Measurements from ENCODE around the gene TPD52L1. TPM values are rescaled to one million over a fixed set of nuclear protein-coding genes. Genes with fewer than 3 reads are reported as not detected.
A peak's percentile ranks its signal among the peaks of the same experiment; 100 is the strongest.

Gene TPD52L1
- total and polyA plus RNA-seq, 2 experiments from 2014 or later: 171 to 182 TPM

DNA sequence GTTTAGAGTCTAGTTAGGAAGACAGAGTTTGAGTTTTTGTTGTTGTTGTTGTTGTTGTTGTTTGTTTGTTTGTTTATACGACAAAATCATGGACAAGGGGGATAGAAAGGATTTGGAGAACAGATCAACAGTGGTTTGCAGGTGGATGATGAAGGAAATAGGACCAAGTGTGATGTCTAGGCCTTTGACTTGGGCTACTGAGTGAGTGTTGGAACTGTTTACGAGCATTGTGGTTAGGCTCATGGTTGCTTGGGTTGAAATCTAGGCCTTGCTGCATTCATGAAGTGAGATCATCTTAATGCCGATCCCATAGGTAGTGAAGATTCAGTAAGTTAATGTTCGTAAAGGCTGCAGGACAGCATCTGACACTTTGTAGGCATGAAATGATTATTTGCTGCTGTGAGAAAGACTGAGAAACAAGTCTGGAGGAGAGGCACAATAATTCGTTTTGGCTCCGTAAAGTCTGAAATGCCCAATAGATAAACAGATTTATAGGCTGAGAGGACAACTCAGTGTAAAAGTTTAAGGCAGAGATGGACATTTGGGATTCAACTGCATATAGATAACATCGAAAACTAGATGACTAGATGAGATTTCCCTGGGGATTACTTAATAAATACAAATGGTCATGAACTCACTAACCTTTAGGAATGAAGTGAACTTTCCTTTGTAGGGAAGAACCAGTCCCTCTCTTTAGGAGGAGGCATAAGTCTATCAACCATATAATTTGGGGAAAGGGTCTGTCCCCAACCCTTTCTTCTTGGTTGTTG lies 78.2 kb downstream of the TPD52L1 start:
- no peaks in the 10 kb centered on the region for H3K27me3 ChIP-seq
- no peak overlapping the region for H3K4me2 ChIP-seq
- H3K36me3 ChIP-seq (replicated peaks; ENCODE audit: insufficient read depth, low read depth): no peaks in the 10 kb centered on the region
- DNase-seq (ENCODE audit: low spot score): no peak
- no peaks in the 10 kb centered on the region for H3K9me2 ChIP-seq (replicated peaks; ENCODE audit: insufficient read depth)
- H3K4me3 ChIP-seq: no peak overlapping the region
- no peak overlapping the region for H2AFZ ChIP-seq
- 76% methylated on average over 7 of the region's 7 CpGs for WGBS (ENCODE audit: low lambda C conversion rate, missing lambda C conversion rate)
- no peaks in the 10 kb centered on the region for H3K9me3 ChIP-seq (ENCODE audit: low read depth)
- H3K79me2 ChIP-seq: no peaks in the 10 kb centered on the region
- H3K4me1 ChIP-seq (ENCODE audit: insufficient read depth): peaks cover 24% of the 10 kb centered on the region
- peak overlapping the region; percentile 49 for H3K27ac ChIP-seq
- no peaks in the 10 kb centered on the region for H4K20me1 ChIP-seq (ENCODE audit: insufficient read depth, poor library complexity, severe bottlenecking)
- no peak for TF ChIP-seq EZH2phosphoT487 (IDR thresholded peaks at IDR 0.05; ENCODE audit: low read depth, severe bottlenecking, unreplicated experiment)
- TF ChIP-seq, protein P1, sequence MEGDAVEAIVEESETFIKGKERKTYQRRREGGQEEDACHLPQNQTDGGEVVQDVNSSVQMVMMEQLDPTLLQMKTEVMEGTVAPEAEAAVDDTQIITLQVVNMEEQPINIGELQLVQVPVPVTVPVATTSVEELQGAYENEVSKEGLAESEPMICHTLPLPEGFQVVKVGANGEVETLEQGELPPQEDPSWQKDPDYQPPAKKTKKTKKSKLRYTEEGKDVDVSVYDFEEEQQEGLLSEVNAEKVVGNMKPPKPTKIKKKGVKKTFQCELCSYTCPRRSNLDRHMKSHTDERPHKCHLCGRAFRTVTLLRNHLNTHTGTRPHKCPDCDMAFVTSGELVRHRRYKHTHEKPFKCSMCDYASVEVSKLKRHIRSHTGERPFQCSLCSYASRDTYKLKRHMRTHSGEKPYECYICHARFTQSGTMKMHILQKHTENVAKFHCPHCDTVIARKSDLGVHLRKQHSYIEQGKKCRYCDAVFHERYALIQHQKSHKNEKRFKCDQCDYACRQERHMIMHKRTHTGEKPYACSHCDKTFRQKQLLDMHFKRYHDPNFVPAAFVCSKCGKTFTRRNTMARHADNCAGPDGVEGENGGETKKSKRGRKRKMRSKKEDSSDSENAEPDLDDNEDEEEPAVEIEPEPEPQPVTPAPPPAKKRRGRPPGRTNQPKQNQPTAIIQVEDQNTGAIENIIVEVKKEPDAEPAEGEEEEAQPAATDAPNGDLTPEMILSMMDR (IDR thresholded peaks at IDR 0.05; ENCODE audit: poor library complexity): no peak
- no peak for TF ChIP-seq EZH2 (IDR thresholded peaks at IDR 0.05; ENCODE audit: borderline replicate concordance)

DNA sequence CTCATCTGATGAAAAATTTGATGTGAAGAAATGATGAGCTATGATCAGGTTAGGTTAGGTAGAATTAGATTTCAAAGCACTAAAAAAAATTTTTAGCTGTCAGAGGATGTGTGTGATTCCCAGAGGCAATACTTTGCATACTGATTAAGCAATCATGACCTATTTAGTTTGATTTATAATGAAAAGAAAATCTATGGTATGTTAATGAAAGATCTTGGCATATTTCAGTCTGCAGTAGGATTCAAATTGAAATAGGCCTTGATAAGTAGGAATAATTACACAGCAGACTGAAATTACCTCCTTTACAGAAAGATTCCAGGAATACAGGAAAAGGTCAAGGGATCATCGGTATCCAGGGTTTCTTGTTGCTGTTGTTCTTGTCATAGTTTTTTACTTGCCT lies 78.9 kb downstream of the TPD52L1 start:
- no peaks in the 10 kb centered on the region for H3K79me2 ChIP-seq

DNA sequence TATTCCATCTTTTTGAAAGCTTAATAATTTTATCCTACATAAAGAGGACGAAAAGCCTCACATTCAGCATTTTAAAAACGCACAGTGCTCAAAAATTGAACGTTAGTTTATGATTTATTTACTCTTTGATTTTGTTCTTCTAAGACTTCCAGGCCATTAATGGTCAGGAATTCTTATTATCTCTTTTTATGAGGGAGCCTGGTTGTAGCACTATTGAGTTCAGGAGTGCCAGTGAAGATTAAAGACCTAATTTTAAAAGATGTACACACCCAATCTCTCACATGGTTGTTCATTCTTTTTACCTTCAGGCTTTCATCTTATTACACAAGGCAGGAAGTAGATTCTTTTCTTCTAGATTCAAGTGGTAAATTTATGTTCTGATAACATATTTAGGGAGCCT lies 79.6 kb downstream of the TPD52L1 start:
- 14% methylated on average over 3 of the region's 3 CpGs for WGBS (ENCODE audit: low lambda C conversion rate, missing lambda C conversion rate)
- peak overlapping the region; percentile 49 for H3K27ac ChIP-seq
- no peak overlapping the region for H3K4me3 ChIP-seq
- no peaks in the 10 kb centered on the region for H3K79me2 ChIP-seq
- H3K4me2 ChIP-seq: peak overlapping the region; percentile 11
- H3K4me1 ChIP-seq (ENCODE audit: insufficient read depth): peaks cover 24% of the 10 kb centered on the region
- DNase-seq (ENCODE audit: low spot score): no peak
- H3K9me3 ChIP-seq (ENCODE audit: low read depth): no peaks in the 10 kb centered on the region
- TF ChIP-seq, protein P1 (IDR thresholded peaks at IDR 0.05; ENCODE audit: poor library complexity): no peak
- TF ChIP-seq EZH2phosphoT487 (IDR thresholded peaks at IDR 0.05; ENCODE audit: low read depth, severe bottlenecking, unreplicated experiment) (no peak), EZH2 (IDR thresholded peaks at IDR 0.05; ENCODE audit: borderline replicate concordance) (no peak)
- H3K36me3 ChIP-seq (replicated peaks; ENCODE audit: insufficient read depth, low read depth): no peaks in the 10 kb centered on the region
- no peaks in the 10 kb centered on the region for H3K9me2 ChIP-seq (replicated peaks; ENCODE audit: insufficient read depth)
- H4K20me1 ChIP-seq (ENCODE audit: insufficient read depth, poor library complexity, severe bottlenecking): no peaks in the 10 kb centered on the region
- no peaks in the 10 kb centered on the region for H3K27me3 ChIP-seq
- H2AFZ ChIP-seq: no peak overlapping the region

More for the DNA sequence above, 78.9 kb downstream of the TPD52L1 start:
- H3K9me3 ChIP-seq (ENCODE audit: low read depth): no peaks in the 10 kb centered on the region
- H3K27me3 ChIP-seq: no peaks in the 10 kb centered on the region
- TF ChIP-seq EZH2 (IDR thresholded peaks at IDR 0.05; ENCODE audit: borderline replicate concordance) (no peak), EZH2phosphoT487 (IDR thresholded peaks at IDR 0.05; ENCODE audit: low read depth, severe bottlenecking, unreplicated experiment) (no peak)
- TF ChIP-seq, protein P1 (IDR thresholded peaks at IDR 0.05; ENCODE audit: poor library complexity): no peak
- H3K4me3 ChIP-seq: no peak overlapping the region
- H4K20me1 ChIP-seq (ENCODE audit: insufficient read depth, poor library complexity, severe bottlenecking): no peaks in the 10 kb centered on the region
- no peak overlapping the region for H2AFZ ChIP-seq
- no peaks in the 10 kb centered on the region for H3K36me3 ChIP-seq (replicated peaks; ENCODE audit: insufficient read depth, low read depth)
- H3K4me1 ChIP-seq (ENCODE audit: insufficient read depth): peaks cover 24% of the 10 kb centered on the region
- H3K4me2 ChIP-seq: peak overlapping the region; percentile 11
- no peak for DNase-seq (ENCODE audit: low spot score)
- peak overlapping the region; percentile 49 for H3K27ac ChIP-seq
- no peaks in the 10 kb centered on the region for H3K9me2 ChIP-seq (replicated peaks; ENCODE audit: insufficient read depth)
- 55% methylated on average over 1 of the region's 1 CpG for WGBS (ENCODE audit: low lambda C conversion rate, missing lambda C conversion rate)

All from hepatocyte (in vitro differentiated cells).